Chondrocyte (in vitro differentiated cells): ENCODE data around the gene ELFN2. TPM values are rescaled to one million over a fixed set of nuclear protein-coding genes. Genes with fewer than 3 reads are reported as not detected.

Experiments used
- DNase-seq: peaks from one replicate; pipeline ENCODE4 v3.0.0; 2021; ENCODE audit warnings: mixed read lengths, low spot score
- H3K27ac Mint-ChIP-seq: one replicate; pipeline ENCODE4 v1.8.0; 2021; ENCODE audit warnings: mild to moderate bottlenecking, moderate library complexity, mixed read lengths; ENCODE audit not compliant: unreplicated experiment
- H3K27me3 Mint-ChIP-seq: 2 replicates; pipeline ENCODE4 v1.8.0; 2021; ENCODE audit warnings: low read depth, mixed read lengths
- H3K36me3 Mint-ChIP-seq: 2 replicates; pipeline ENCODE4 v1.8.0; 2021; ENCODE audit warnings: low read depth, mixed read lengths
- H3K4me1 Mint-ChIP-seq: 2 replicates; pipeline ENCODE4 v1.8.0; 2021; ENCODE audit warnings: low read depth, mild to moderate bottlenecking, mixed read lengths
- H3K4me3 Mint-ChIP-seq: one replicate; pipeline ENCODE4 v1.8.0; 2021; ENCODE audit warnings: mild to moderate bottlenecking, moderate library complexity, mixed read lengths; ENCODE audit not compliant: unreplicated experiment
- H3K9me3 Mint-ChIP-seq: 2 replicates; pipeline ENCODE4 v1.8.0; 2021; ENCODE audit warnings: low read depth, mixed read lengths
- total RNA-seq: library from RNA; stranded (reverse); gene quantifications from 3 replicates; pipeline ENCODE4 v1.2.1, GENCODE V29; 2021
- TF ChIP-seq, protein P1 (sequence below): fragments of 200-600 bp; sonication (generic); IDR thresholded peaks from 2 replicates; pipeline ENCODE4 v1.5.0; 2021; ENCODE audit warnings: antibody characterized with exemption, mild to moderate bottlenecking, moderate library complexity

Gene ELFN2
- total RNA-seq, 1 donor from 2014 or later = 0.65 TPM

DNA sequence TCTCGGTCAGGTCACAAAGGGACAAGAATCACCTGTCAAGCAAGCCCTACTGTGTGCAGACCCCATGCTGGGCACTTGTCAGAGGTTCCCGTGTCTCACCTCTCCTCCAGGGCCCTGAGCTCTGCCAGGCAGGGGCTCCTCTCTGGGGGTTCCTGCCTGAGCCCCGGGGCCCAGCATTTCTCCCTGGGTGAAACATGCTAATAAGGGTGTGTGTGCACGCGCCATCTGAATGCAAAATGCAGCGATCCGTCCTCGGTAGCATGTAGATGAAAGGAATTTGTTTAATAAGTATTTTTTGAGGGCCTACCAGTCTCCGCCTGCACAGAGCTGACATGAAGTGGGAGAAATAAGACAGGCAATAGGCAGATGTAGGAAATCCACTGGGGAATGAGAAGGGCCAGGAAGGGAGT is 5.8 kb downstream of the ELFN2 start:
- Mint-ChIP-seq H3K27me3 (peaks cover 36% of the 10 kb centered on the region), H3K36me3 (no peaks in the 10 kb centered on the region), H3K27ac (no peak overlapping the region), H3K9me3 (no peaks in the 10 kb centered on the region), H3K4me1 (peaks cover 18% of the 10 kb centered on the region), H3K4me3 (no peak overlapping the region)
- DNase-seq = no peak
- TF ChIP-seq, protein P1, sequence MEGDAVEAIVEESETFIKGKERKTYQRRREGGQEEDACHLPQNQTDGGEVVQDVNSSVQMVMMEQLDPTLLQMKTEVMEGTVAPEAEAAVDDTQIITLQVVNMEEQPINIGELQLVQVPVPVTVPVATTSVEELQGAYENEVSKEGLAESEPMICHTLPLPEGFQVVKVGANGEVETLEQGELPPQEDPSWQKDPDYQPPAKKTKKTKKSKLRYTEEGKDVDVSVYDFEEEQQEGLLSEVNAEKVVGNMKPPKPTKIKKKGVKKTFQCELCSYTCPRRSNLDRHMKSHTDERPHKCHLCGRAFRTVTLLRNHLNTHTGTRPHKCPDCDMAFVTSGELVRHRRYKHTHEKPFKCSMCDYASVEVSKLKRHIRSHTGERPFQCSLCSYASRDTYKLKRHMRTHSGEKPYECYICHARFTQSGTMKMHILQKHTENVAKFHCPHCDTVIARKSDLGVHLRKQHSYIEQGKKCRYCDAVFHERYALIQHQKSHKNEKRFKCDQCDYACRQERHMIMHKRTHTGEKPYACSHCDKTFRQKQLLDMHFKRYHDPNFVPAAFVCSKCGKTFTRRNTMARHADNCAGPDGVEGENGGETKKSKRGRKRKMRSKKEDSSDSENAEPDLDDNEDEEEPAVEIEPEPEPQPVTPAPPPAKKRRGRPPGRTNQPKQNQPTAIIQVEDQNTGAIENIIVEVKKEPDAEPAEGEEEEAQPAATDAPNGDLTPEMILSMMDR = no peak

DNA sequence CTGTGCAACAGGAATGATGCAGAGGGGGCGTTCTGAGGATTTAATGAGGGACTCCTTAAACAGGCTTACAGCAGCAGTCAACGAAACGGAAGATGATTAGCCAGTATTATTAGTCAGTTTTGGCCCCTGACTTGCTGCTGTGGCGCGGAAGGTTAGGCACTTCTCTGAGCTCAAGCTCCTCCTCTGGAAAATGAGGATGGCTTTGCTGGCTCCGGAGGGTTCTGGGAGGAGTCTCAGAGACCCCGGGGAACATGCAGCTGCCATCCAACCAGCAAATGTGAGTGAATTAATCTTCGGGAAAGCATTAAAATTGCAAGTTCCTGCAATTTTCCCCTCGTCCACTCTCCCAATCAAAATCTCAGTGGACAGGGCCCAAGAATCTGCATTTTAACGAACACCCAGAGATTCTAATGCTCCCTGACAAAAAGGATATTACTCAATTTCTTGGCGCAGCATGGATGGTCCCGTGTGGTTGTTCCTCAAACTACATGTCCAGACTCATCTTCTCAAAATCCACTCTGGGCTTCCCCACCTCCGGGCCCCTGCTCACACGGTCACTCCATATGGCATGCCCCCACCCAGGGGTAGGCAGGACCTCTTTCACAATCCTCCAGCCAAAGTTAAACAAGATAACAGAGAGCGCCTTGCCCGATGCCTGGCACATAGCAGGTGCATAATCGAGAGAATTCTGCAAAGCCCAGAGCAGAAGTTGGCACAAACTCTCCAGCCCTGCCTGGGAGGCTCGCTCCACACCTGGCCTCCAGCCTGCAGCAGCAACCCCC is 6.4 kb downstream of the ELFN2 start:
- Mint-ChIP-seq H3K4me3 (peak overlapping the region; percentile 81), H3K9me3 (no peaks in the 10 kb centered on the region), H3K27me3 (peaks cover 34% of the 10 kb centered on the region), H3K27ac (no peak overlapping the region), H3K36me3 (no peaks in the 10 kb centered on the region), H3K4me1 (peaks cover 12% of the 10 kb centered on the region)
- TF ChIP-seq, protein P1 = no peak
- no peak for DNase-seq

DNA sequence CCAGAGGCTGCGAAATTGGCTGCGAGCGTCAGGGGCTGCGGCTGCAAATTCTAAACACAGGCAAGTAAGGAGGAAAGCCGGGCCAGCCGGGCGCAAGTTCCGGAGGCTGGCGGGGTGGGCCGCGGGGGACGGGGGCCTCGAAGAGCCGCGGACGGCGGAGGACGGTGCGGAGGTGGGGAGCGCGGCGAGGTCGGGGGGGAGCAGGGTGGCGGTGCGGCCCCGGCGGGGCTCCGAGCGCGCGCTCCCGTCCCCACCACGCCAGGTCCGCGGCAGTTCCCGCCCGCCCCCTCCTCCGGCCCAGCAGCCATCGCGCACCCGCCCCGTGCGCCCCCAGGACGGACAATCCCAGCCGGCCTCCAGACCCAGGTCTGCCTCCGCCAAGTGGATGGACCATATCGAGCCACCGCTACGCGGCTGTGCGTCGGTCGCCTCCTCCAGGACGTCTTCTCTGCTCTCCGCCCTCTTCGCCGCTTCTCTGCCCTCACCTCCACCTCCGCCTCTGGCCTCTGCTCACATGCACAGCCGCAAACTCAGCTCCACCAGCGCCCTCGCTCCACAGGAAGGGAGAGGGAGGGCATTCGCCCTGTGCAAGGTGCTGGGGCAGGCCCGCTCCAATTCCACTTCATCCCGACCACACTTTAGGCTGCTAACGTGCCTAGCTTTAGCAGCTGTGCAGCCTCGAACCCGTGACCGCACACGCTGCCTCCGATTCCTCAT is 7.2 kb downstream of the ELFN2 start:
- Mint-ChIP-seq H3K4me1 (peaks cover 11% of the 10 kb centered on the region), H3K27me3 (peaks cover 30% of the 10 kb centered on the region), H3K4me3 (peak overlapping the region; percentile 81), H3K36me3 (no peaks in the 10 kb centered on the region), H3K9me3 (no peaks in the 10 kb centered on the region), H3K27ac (no peak overlapping the region)
- no peak for DNase-seq
- TF ChIP-seq, protein P1 = no peak

DNA sequence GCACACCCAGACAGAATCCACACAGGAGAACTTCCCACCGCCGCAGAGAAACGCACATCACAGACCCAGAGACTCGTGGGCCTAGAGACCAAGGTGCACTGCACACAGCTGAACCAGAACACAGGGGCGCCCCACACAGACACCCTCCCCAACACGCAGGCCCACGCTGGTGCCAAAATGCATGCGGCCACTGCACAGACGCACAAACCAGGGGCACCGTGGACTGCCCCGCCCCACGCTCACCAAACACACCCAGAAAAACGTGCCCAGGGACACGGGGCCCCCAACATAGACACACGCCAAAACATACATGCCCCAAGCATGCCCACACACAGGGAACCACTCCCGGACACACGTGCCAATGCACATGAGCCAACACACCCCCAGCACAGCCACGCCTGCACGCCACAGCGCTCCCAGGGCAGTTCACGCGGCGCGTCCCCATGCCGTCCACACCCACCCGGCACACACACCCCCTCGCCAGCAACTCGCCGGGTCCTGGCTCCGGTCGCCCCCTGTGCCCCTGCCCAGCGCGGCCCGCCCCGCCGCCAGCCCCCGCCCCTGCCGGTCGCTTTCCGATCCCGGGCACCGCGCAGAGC is 7.8 kb downstream of the ELFN2 start:
- Mint-ChIP-seq H3K9me3 (no peaks in the 10 kb centered on the region), H3K4me1 (peaks cover 11% of the 10 kb centered on the region), H3K4me3 (peak overlapping the region; percentile 65), H3K36me3 (no peaks in the 10 kb centered on the region), H3K27me3 (peaks cover 30% of the 10 kb centered on the region), H3K27ac (no peak overlapping the region)
- TF ChIP-seq, protein P1 = no peak
- DNase-seq = no peak

DNA sequence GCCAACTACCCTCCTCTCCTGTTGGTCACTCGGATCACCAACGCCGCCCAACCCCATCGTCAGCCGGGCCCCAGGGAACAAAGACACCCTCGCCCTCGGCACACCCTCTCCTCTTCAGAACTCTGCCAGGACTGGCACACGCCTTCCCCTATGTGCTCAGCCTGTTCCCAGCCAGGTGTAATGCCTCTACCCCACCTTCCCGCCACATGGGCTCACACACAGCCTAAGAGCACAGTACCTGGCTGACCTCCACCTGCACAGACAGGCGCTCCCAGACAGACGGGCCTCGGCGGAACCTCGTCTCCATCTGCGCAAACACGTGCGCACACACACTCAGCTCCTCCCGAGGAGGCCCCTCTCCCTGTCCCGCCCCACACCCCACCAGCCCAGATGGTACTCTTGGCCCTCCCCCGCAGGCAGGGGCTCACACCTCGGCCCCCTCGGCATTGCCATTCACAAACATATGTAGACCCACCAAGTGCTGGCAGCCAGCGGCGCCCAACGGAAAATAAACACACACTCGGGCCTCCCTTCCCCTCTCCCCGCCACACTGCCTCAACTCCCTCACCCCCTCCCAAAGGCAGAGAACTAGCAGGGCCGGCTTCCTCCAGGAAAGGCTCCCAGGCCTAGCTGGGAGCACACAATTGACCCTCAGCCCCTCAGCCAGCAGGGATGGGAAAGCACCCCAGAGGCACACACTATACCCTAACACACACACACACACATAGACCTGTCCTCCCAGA is 8.5 kb downstream of the ELFN2 start:
- no peaks in the 10 kb centered on the region for H3K9me3 Mint-ChIP-seq
- TF ChIP-seq, protein P1 = no peak
- H3K4me3 Mint-ChIP-seq = peak overlapping the region; percentile 65
- no peaks in the 10 kb centered on the region for H3K36me3 Mint-ChIP-seq
- no peak for DNase-seq
- H3K4me1 Mint-ChIP-seq = peaks cover 11% of the 10 kb centered on the region
- no peak overlapping the region for H3K27ac Mint-ChIP-seq
- peaks cover 30% of the 10 kb centered on the region for H3K27me3 Mint-ChIP-seq
